Measurements from ENCODE around the gene GPRC5D. TPM values are rescaled to one million over a fixed set of nuclear protein-coding genes. Genes with fewer than 3 reads are reported as not detected.

Gene GPRC5D
- total RNA-seq, result under 1 TPM in 1 of 4 donors, not detected in 3; 0.95 TPM

DNA sequence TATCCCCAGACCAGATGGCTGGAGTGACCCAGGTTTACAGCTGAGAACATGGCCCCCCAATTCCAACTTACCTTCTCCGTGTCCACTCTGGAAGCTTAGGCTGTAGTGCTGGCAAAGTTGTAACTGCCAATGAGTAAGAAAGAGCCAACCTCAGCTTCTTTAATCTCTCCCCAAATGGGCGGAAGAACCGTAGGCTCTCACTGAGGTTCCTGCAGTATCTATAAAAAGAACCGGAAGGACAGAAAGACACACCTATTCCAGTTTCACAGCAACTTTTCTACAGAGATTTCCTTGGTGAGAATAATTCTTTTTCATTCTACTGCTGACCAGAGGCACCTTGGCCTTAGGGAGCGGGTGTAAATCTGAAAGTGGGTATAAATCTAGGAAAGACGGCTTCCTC, at the start of gene GPRC5D:
Gene GPRC5D (minus strand): TSS at position 135 of the 400 bp plus-strand sequence. CDS start 1,786 bp downstream, outside the sequence.
- no peak within 1 kb of the TSS for H3K4me3 ChIP-seq
- peak within 1 kb of the TSS in 3 of 4 donors; percentile 12 to 55 (median 24) for H3K27ac ChIP-seq
- no peaks in the 10 kb centered on the region for H3K27me3 ChIP-seq
- H3K4me1 ChIP-seq, result no peaks in the 10 kb centered on the region
- WGBS, 2 donors, result 74 to 86% methylated on average over 6 of the region's 6 CpGs
- H3K36me3 ChIP-seq, result peaks cover 0 to 11% (median 0%) of the 10 kb centered on the region in 3 donors
- intact Hi-C loops (cut with DNase I), result no loop called here
- H3K9me3 ChIP-seq, result no peaks in the 10 kb centered on the region
- no peak for TF ChIP-seq POLR2A (IDR thresholded peaks at IDR 0.05)
- TF ChIP-seq, protein P1, sequence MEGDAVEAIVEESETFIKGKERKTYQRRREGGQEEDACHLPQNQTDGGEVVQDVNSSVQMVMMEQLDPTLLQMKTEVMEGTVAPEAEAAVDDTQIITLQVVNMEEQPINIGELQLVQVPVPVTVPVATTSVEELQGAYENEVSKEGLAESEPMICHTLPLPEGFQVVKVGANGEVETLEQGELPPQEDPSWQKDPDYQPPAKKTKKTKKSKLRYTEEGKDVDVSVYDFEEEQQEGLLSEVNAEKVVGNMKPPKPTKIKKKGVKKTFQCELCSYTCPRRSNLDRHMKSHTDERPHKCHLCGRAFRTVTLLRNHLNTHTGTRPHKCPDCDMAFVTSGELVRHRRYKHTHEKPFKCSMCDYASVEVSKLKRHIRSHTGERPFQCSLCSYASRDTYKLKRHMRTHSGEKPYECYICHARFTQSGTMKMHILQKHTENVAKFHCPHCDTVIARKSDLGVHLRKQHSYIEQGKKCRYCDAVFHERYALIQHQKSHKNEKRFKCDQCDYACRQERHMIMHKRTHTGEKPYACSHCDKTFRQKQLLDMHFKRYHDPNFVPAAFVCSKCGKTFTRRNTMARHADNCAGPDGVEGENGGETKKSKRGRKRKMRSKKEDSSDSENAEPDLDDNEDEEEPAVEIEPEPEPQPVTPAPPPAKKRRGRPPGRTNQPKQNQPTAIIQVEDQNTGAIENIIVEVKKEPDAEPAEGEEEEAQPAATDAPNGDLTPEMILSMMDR (IDR thresholded peaks at IDR 0.05), result no peak
- no peak for DNase-seq

DNA sequence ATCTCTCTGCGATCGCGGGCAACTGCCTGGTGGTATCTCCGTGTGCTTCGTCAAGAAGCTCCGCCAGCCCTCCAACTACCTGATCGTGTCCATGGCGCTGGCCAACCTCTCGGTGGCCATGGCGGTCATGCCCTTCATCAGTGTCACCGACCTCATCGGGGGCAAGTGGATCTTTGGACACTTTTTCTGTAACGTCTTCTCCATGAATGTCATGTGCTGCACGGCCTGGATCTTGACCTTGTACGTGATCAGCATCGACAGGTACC, 49.7 kb upstream of the GPRC5D start:
- WGBS, 2 donors, result 50 to 90% methylated on average over 4 to 10 of the region's 16 CpGs
- H3K36me3 ChIP-seq, result no peaks in the 10 kb centered on the region
- peak overlapping the region; percentile 66 to 77 (median 72) for H3K4me3 ChIP-seq
- H3K27ac ChIP-seq, result peak overlapping the region; percentile 94 to 98 (median 95)
- H3K9me3 ChIP-seq, result no peaks in the 10 kb centered on the region
- no peak for DNase-seq
- peaks cover 12 to 42% (median 19%) of the 10 kb centered on the region in 3 donors for H3K4me1 ChIP-seq
- H3K27me3 ChIP-seq, result no peaks in the 10 kb centered on the region
- TF ChIP-seq, protein P1 (IDR thresholded peaks at IDR 0.05), result no peak
- no peak for TF ChIP-seq POLR2A (IDR thresholded peaks at IDR 0.05)
- intact Hi-C loops (cut with DNase I), result no loop called here

DNA sequence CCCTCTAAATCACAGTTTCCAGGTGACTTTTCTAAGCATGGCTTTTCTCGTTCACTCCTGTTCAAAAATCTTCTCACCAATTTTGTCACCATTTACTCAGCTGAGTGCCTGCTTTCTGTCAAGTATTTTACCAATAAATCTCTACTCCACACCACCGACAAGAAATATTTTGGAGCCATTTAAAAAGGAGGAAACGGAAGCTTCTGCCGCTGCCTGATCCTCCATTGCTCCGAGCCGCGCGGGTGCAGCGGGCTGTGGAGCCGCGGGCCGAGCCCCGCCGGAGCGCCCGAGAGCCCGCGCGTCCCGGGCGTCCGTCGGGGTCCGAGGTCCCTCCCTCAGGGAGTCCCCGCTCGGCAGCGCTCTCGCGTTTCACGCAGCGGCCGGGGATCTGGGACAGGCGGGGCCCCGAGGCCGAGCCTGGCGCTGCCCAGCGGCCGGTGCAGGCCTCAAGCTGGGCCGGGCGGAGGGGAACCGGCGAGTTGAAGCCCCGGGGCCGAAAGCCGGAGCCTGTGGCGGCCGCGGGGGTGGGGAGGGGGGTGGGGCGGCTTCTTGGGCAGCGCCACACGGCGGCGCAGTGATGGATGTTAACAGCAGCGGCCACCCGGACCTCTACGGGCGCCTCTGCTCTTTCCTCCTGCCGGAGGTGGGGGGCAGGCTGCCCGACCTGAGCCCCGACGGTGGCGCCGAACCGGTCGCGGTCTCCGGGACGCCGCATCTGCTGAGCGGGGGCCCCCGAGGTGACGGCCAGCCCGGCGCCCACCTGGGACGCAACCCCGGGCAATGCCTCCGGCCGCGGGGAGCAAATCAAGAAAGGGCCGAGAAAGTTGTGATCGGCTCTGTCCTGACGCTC, 49.2 kb upstream of the GPRC5D start:
- intact Hi-C loops (cut with DNase I), result no loop called here
- 2 to 5% methylated on average over 7 to 16 of the region's 82 CpGs for WGBS, 2 donors
- peak; percentile 5 for DNase-seq
- H3K4me1 ChIP-seq, result peaks cover 12 to 46% (median 22%) of the 10 kb centered on the region in 3 donors
- no peaks in the 10 kb centered on the region for H3K36me3 ChIP-seq
- H3K27me3 ChIP-seq, result no peaks in the 10 kb centered on the region
- peak overlapping the region; percentile 66 to 77 (median 72) for H3K4me3 ChIP-seq
- TF ChIP-seq, protein P1 (IDR thresholded peaks at IDR 0.05), result peak in 4 of 6 experiments; percentile 11 to 44 (median 22)
- no peak for TF ChIP-seq POLR2A (IDR thresholded peaks at IDR 0.05)
- no peaks in the 10 kb centered on the region for H3K9me3 ChIP-seq
- peak overlapping the region; percentile 94 to 98 (median 95) for H3K27ac ChIP-seq

DNA sequence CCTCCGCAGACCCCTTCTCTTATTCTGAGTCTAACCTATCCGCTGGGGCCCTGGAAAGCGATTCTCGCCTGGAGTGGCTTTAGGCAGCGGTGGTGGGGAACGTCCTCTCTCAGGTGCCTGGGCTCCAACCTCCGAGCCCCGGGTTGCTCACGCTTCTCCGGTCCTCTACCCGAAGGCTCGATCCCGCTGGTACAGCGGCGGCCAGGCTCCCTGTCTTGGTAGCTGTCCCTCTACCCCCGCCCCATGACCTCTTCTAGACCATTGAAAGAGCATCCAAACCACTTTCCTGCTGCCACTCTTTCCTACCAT, 48.6 kb upstream of the GPRC5D start:
- no peaks in the 10 kb centered on the region for H3K36me3 ChIP-seq
- H3K27me3 ChIP-seq, result no peaks in the 10 kb centered on the region
- intact Hi-C loops (cut with DNase I), result no loop called here
- peak overlapping the region; percentile 94 to 98 (median 95) for H3K27ac ChIP-seq
- no peak for TF ChIP-seq POLR2A (IDR thresholded peaks at IDR 0.05)
- TF ChIP-seq, protein P1 (IDR thresholded peaks at IDR 0.05), result no peak
- H3K4me1 ChIP-seq, result peaks cover 12 to 49% (median 23%) of the 10 kb centered on the region in 3 donors
- peak overlapping the region; percentile 66 to 77 (median 72) for H3K4me3 ChIP-seq
- no peak for DNase-seq
- WGBS, 2 donors, result 1% methylated on average over 12 to 16 of the region's 16 CpGs
- H3K9me3 ChIP-seq, result no peaks in the 10 kb centered on the region

DNA sequence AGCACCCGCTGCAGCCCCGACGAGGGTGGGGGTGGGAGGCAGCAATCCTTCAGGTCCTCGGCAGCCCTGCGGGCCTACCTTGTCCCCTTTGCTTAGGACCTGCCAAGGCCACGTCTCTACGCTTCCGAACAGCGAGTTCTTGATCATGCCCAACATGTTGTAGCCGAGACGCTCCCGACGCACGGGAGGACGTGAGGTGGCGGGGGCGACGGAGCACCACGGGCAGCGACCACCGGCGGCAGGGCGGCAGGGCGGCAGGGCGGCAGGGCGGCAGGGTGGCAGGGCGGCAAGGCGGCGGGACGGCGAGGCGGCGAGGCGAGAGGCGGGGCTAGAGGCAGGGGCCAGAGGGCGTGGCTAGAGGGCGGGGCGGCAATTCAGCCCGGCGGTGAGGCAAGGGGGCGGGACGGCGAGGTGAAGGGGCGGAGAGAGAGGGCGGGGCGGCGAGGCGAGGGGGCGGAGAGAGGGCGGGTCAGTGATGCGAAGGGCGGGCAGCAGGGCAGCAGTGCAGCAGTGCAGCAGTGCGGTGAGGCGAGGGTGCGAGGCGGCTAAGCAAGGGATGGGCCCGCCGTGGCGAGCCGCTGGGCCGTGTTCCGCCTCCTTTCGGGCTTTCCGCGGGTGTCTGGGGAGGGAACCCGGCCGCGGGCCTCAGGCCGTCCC, 48.1 kb upstream of the GPRC5D start, which contains the start of gene HEBP1:
Gene HEBP1 (minus strand): TSS at position 307 of the 657 bp plus-strand sequence. CDS start 151 bp downstream, at position 156.
- WGBS, 2 donors, result 0 to 1% methylated on average over 21 to 38 of the region's 69 CpGs
- H3K36me3 ChIP-seq, result no peaks in the 10 kb centered on the region
- intact Hi-C loops (cut with DNase I), result no loop called here
- DNase-seq, result peak; percentile 79
- H3K4me3 ChIP-seq, result peak within 1 kb of the TSS; percentile 66 to 77 (median 72)
- H3K27me3 ChIP-seq, result no peaks in the 10 kb centered on the region
- peak within 1 kb of the TSS; percentile 94 to 98 (median 95) for H3K27ac ChIP-seq
- H3K9me3 ChIP-seq, result no peaks in the 10 kb centered on the region
- peaks cover 12 to 52% (median 23%) of the 10 kb centered on the region in 3 donors for H3K4me1 ChIP-seq
- TF ChIP-seq POLR2A (IDR thresholded peaks at IDR 0.05), result peak in 3 of 4 donors; percentile 86 to 98 (median 97)
- TF ChIP-seq, protein P1 (IDR thresholded peaks at IDR 0.05), result peak in 1 of 6 experiments; percentile 14
